ENCODE results near the gene ACP1. TPM values are rescaled to one million over a fixed set of nuclear protein-coding genes. Genes with fewer than 3 reads are reported as not detected.

ACP1 gene
- total RNA-seq, 6 donors from 2014 or later, result 34.7 to 113 (median 73.7) TPM

DNA sequence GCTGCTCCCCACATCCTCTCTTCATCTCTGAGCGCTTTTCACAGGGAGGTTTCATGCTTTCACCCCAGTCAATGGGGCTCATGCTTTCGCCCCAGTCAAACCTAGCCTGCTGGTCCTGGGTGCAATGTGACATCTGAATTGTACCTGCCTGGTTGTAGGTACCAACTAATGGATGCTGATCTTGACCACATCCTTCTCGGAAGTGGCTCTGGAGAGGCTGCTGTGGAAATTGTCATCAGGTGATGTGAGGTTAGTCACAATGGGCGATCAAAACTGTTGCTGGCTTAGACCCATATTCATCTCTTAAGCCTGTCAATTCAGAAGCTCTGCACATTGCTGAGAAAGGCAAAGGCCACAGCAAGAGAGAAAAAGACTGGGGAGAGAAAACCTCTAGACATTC is 55.8 kb downstream of the ACP1 start:
- no peak for ATAC-seq (ENCODE audit: low FRiP score in 2 of 2)
- 91 to 95% methylated on average over 4 of the region's 4 CpGs for WGBS, 2 donors
- no peak for DNase-seq
- no peaks in the 10 kb centered on the region for H3K9me3 ChIP-seq
- no peaks in the 10 kb centered on the region for H3K27me3 ChIP-seq
- H3K36me3 ChIP-seq, result no peaks in the 10 kb centered on the region
- TF ChIP-seq CTCF (IDR thresholded peaks at IDR 0.05), result no peak
- no peak for TF ChIP-seq EP300 (IDR thresholded peaks at IDR 0.05)
- TF ChIP-seq POLR2A (IDR thresholded peaks at IDR 0.05), result no peak
- no peak for TF ChIP-seq POLR2AphosphoS5 (IDR thresholded peaks at IDR 0.05)
- no peaks in the 10 kb centered on the region for H3K4me1 ChIP-seq
- no peak overlapping the region for H3K4me3 ChIP-seq
- no peak overlapping the region for H3K27ac ChIP-seq

DNA sequence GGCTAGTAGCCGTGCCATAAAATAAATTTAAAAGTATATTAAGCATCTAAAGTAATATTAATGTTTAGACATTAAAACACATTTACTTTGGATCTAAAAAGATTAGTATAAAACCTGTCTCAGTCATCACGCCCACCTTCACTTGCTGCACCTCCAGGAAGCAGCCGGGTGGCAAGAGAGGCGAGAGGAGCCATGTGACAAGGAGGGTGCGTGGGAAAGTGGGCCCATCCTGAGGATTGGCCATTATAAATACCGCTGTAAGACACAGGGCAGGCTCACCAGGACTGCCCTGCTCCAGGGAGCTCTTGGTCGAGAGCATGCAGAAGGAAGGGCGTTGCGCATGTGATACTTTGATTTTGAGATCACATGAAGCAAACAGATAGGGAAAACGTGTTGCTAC is 57.6 kb downstream of the ACP1 start:
- TF ChIP-seq EP300 (IDR thresholded peaks at IDR 0.05) (no peak), POLR2A (IDR thresholded peaks at IDR 0.05) (no peak), POLR2AphosphoS5 (IDR thresholded peaks at IDR 0.05) (no peak)
- 79 to 80% methylated on average over 10 of the region's 10 CpGs for WGBS, 2 donors
- no peaks in the 10 kb centered on the region for H3K9me3 ChIP-seq
- H3K27me3 ChIP-seq, result no peaks in the 10 kb centered on the region
- H3K27ac ChIP-seq, result no peak overlapping the region
- no peaks in the 10 kb centered on the region for H3K36me3 ChIP-seq
- ATAC-seq (ENCODE audit: low FRiP score in 2 of 2) (no peak), DNase-seq (no peak)
- no peaks in the 10 kb centered on the region for H3K4me1 ChIP-seq
- no peak overlapping the region for H3K4me3 ChIP-seq

DNA sequence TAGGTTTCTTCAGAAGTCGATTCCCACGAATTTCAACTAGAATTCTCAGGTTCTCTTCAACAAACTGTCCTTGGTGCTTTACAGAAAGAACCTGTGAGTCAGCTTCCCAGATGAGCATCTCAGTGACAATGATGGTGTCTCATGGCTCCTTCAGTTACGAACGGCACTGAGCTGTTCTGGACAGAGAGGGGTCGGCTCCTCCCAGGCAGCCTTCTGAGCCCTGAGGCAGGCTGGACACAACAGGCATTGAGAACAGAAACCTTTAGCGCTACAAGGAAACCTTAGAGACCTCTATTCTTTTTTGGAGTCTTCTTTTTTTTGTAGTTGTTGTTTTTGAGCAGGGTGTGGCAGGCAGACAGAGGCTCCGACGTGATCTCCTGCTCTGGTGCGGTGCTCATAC is 58.3 kb downstream of the ACP1 start:
- no peak for DNase-seq
- 81 to 86% methylated on average over 9 of the region's 9 CpGs for WGBS, 2 donors
- Histone ChIP-seq H3K4me3 (no peak overlapping the region), H3K9me3 (no peaks in the 10 kb centered on the region), H3K27me3 (no peaks in the 10 kb centered on the region), H3K4me1 (no peaks in the 10 kb centered on the region), H3K36me3 (no peaks in the 10 kb centered on the region), H3K27ac (no peak overlapping the region)
- no peak for ATAC-seq (ENCODE audit: low FRiP score in 2 of 2)
- TF ChIP-seq EP300 (IDR thresholded peaks at IDR 0.05), result no peak
- TF ChIP-seq CTCF (IDR thresholded peaks at IDR 0.05), result no peak
- TF ChIP-seq POLR2A (IDR thresholded peaks at IDR 0.05), result no peak
- no peak for TF ChIP-seq POLR2AphosphoS5 (IDR thresholded peaks at IDR 0.05)

Other genes starting within 250 kb of the ACP1 start
- gene FAM110C, start 218.4 kb upstream of the ACP1 start, total RNA-seq, result 1 to 10 TPM; 2.7 to 6.7 (median 4.5) TPM
- 100 to 1,000 TPM in 3 of 6 donors, 10 to 100 TPM in 3; 30.5 to 140 (median 89.2) TPM for gene SH3YL1, start 915 bp upstream of the ACP1 start, total RNA-seq
- 10 to 100 TPM in 5 of 6 donors, 1 to 10 TPM in 1; 8.3 to 30.7 (median 14.8) TPM for gene ALKAL2, start 23.1 kb downstream of the ACP1 start, total RNA-seq

Data from upper lobe of left lung (tissue), 6 donors.